ENCODE results near the gene UBN2.

UBN2 gene

DNA sequence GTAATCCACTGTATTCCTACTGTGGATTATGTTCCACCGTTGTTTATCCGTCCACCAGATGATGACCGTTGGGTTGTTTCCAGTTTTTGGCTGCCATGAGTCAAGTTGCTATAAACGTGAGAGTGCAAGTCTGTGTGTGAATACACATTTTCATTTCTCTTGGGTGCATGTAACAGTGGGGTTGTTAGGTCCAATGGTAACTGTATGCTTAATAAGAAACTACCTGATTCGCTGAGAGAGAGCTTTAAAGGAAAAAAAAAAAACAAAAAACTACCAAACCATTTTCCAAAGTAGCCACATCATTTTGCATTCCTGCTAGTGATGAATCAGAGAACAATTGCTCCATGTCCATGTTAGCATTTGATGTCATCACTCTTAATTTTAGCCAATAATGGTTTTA lies 15.9 kb downstream of the UBN2 start:
- Mint-ChIP-seq H3K4me1 (peaks cover 3% of the 10 kb centered on the region), H3K9me3 (no peaks in the 10 kb centered on the region), H3K4me3 (no peak overlapping the region), H3K27ac (no peak overlapping the region), H3K27me3 (no peaks in the 10 kb centered on the region), H3K36me3 (peaks cover 33% of the 10 kb centered on the region)
- DNase-seq (ENCODE audit: low spot score in 2 of 2) (no peak), ATAC-seq (ENCODE audit: low read depth) (no peak)

DNA sequence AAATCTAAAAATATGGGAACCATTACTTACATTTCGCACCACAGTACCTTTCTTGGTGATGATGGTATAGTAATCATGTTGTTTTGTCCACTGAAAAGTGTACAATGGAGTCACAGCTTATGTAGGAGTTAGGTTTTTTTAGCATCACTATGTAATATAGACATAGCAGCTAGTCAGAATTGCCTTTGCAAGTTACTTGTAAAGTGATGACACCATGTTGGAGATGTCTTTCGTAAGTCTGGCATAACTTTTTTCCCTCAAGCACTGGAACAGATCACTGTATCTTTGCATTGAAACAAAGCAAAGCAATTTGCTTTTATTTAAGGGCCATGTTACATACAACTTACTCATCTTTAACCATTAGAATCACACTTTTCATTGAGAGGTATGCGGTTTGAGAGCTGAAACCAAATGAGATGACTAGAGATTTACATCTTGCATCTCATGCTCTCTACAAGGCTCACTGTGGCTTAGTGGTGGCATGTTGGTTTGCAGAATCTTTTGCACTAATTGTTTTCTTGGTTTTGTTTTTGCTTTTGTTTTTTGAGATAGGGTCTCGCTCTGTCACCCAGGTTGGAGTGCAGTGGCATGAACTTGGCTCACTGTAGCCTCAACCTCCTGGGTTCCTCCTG lies 18.3 kb downstream of the UBN2 start:
- Mint-ChIP-seq H3K9me3 (no peaks in the 10 kb centered on the region), H3K36me3 (peaks cover 27% of the 10 kb centered on the region), H3K27ac (no peak overlapping the region), H3K4me1 (peaks cover 3% of the 10 kb centered on the region), H3K4me3 (no peak overlapping the region), H3K27me3 (no peaks in the 10 kb centered on the region)
- ATAC-seq (ENCODE audit: low read depth) = no peak
- no peak for DNase-seq (ENCODE audit: low spot score in 2 of 2)

DNA sequence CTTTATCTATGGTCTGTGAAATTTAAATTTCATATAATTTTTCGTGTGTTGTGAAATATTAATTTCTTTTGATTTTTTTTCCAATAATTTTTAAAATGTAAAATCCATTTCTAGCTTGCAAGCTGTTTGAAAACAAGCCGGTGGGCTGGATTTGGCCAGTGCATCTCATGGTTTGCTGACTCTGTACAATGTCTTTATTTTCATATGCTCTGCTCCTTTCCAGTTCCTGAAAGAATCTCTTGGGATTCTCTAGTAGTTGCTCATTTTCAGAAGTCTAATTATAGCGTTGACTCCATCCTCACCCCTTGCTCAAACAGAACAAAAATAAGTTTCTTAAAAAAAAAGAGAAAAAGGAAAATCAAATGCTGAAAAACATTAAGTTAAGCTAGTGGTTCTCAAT lies 21.4 kb downstream of the UBN2 start:
- ATAC-seq (ENCODE audit: low read depth) (no peak), DNase-seq (ENCODE audit: low spot score in 2 of 2) (no peak)
- Mint-ChIP-seq H3K27me3 (no peaks in the 10 kb centered on the region), H3K27ac (no peak overlapping the region), H3K4me1 (no peaks in the 10 kb centered on the region), H3K4me3 (no peak overlapping the region), H3K9me3 (no peaks in the 10 kb centered on the region), H3K36me3 (peaks cover 21% of the 10 kb centered on the region)

DNA sequence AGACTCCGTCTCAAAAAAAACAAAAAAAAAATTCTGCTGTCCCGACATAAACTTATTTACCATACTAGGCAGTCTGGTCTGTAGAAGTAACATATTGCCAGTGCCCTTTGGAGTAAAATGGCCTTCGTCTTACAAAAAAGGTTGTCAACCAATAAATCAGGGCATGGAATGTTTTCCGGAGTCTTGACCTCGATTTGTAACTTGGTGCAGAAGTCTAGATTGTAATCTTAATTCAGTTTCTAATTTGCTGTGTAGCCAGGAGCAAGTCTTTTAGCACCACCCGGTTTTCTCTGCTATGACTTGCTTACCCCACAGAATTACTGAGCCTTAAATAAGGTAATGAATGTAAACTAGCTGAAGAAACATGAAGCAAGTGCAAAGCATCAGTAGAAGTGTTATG lies 23.2 kb downstream of the UBN2 start:
- H3K4me3 Mint-ChIP-seq = no peak overlapping the region
- H3K27ac Mint-ChIP-seq = no peak overlapping the region
- no peaks in the 10 kb centered on the region for H3K27me3 Mint-ChIP-seq
- no peaks in the 10 kb centered on the region for H3K9me3 Mint-ChIP-seq
- H3K4me1 Mint-ChIP-seq = no peaks in the 10 kb centered on the region
- ATAC-seq (ENCODE audit: low read depth) (no peak), DNase-seq (ENCODE audit: low spot score in 2 of 2) (no peak)
- peaks cover 22% of the 10 kb centered on the region for H3K36me3 Mint-ChIP-seq

GRCh38 chr7:139254728-139255127 lies 23.7 kb downstream of the UBN2 start:
- ATAC-seq (ENCODE audit: low read depth) (no peak), DNase-seq (ENCODE audit: low spot score in 2 of 2) (no peak)
- Mint-ChIP-seq H3K27ac (no peak overlapping the region), H3K36me3 (peaks cover 22% of the 10 kb centered on the region), H3K4me3 (no peak overlapping the region), H3K9me3 (no peaks in the 10 kb centered on the region), H3K4me1 (no peaks in the 10 kb centered on the region), H3K27me3 (no peaks in the 10 kb centered on the region)

DNA sequence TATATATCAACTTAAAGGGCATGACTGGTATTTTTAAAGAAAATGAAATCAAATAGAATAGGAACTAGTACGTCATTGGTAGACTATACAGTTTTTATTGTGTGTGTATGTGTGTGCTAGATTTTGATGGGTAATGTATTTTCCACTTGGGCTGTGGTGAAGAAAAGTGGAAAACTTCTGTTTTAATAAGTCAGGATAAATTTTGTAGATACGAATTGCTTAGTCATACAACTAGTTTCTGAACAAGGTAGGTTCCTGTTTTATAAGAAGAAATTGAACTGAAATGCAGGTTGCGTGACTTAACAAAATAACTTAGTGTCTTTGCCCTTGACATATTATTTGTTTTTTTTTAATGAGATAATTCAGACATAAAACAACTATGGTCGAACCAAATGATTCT lies 24.3 kb downstream of the UBN2 start:
- Mint-ChIP-seq H3K9me3 (no peaks in the 10 kb centered on the region), H3K4me3 (no peak overlapping the region), H3K4me1 (no peaks in the 10 kb centered on the region), H3K27me3 (no peaks in the 10 kb centered on the region), H3K27ac (no peak overlapping the region), H3K36me3 (peaks cover 22% of the 10 kb centered on the region)
- DNase-seq (ENCODE audit: low spot score in 2 of 2) (no peak), ATAC-seq (ENCODE audit: low read depth) (no peak)

DNA sequence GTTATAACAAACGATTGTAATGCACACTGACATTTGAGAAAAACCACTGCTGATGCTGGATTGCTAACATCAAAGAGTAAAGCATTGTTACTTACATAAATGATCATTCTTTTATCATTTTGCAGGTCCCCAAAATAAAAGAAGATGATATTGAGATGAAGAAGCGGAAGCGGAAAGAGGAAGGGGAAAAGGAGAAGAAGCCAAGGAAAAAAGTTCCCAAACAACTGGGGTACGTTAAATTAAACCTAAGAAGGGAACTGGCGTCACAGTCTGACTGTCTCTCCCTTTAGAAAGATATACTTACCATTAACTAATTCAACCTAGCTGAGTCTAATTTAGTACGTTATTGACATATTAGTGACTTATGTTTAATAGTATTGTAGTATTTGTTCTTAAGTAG lies 28.1 kb downstream of the UBN2 start:
- Mint-ChIP-seq H3K27me3 (no peaks in the 10 kb centered on the region), H3K4me3 (no peak overlapping the region), H3K36me3 (peaks cover 25% of the 10 kb centered on the region), H3K27ac (no peak overlapping the region), H3K9me3 (no peaks in the 10 kb centered on the region), H3K4me1 (no peaks in the 10 kb centered on the region)
- ATAC-seq (ENCODE audit: low read depth) (no peak), DNase-seq (ENCODE audit: low spot score in 2 of 2) (no peak)

GRCh38 chr7:139264220-139264619 lies 33.2 kb downstream of the UBN2 start:
- Mint-ChIP-seq H3K4me1 (no peaks in the 10 kb centered on the region), H3K4me3 (no peak overlapping the region), H3K27ac (no peak overlapping the region), H3K27me3 (no peaks in the 10 kb centered on the region), H3K36me3 (peaks cover 38% of the 10 kb centered on the region), H3K9me3 (no peaks in the 10 kb centered on the region)
- ATAC-seq (ENCODE audit: low read depth) (no peak), DNase-seq (ENCODE audit: low spot score in 2 of 2) (no peak)

GRCh38 chr7:139265673-139266072 lies 34.6 kb downstream of the UBN2 start:
- Mint-ChIP-seq H3K36me3 (peaks cover 39% of the 10 kb centered on the region), H3K9me3 (no peaks in the 10 kb centered on the region), H3K4me1 (no peaks in the 10 kb centered on the region), H3K27ac (no peak overlapping the region), H3K4me3 (no peak overlapping the region), H3K27me3 (no peaks in the 10 kb centered on the region)
- DNase-seq (ENCODE audit: low spot score in 2 of 2) = no peak
- no peak for ATAC-seq (ENCODE audit: low read depth)

GRCh38 chr7:139271718-139272628 lies 40.9 kb downstream of the UBN2 start:
- Mint-ChIP-seq H3K27ac (no peak overlapping the region), H3K4me3 (no peak overlapping the region), H3K9me3 (no peaks in the 10 kb centered on the region), H3K4me1 (no peaks in the 10 kb centered on the region), H3K36me3 (peaks cover 35% of the 10 kb centered on the region), H3K27me3 (no peaks in the 10 kb centered on the region)
- DNase-seq (ENCODE audit: low spot score in 2 of 2) = no peak
- no peak for ATAC-seq (ENCODE audit: low read depth)

- DNase-seq (ENCODE audit: low spot score in 2 of 2) = no peak
- no peaks in the 10 kb centered on the region for H3K27me3 Mint-ChIP-seq
- no peak overlapping the region for H3K4me3 Mint-ChIP-seq
- peaks cover 35% of the 10 kb centered on the region for H3K36me3 Mint-ChIP-seq
- ATAC-seq (ENCODE audit: low read depth) = no peak
- no peaks in the 10 kb centered on the region for H3K9me3 Mint-ChIP-seq
- peaks cover 3% of the 10 kb centered on the region for H3K4me1 Mint-ChIP-seq
- H3K27ac Mint-ChIP-seq = no peak overlapping the region
Measured at GRCh38 chr7:139284252-139284896, 53.3 kb downstream of the UBN2 start.

GRCh38 chr7:139286144-139286543 lies 55.1 kb downstream of the UBN2 start:
- Mint-ChIP-seq H3K27ac (no peak overlapping the region), H3K9me3 (no peaks in the 10 kb centered on the region), H3K4me1 (peaks cover 3% of the 10 kb centered on the region), H3K36me3 (peaks cover 38% of the 10 kb centered on the region), H3K27me3 (no peaks in the 10 kb centered on the region), H3K4me3 (no peak overlapping the region)
- DNase-seq (ENCODE audit: low spot score in 2 of 2) = no peak
- no peak for ATAC-seq (ENCODE audit: low read depth)

DNA sequence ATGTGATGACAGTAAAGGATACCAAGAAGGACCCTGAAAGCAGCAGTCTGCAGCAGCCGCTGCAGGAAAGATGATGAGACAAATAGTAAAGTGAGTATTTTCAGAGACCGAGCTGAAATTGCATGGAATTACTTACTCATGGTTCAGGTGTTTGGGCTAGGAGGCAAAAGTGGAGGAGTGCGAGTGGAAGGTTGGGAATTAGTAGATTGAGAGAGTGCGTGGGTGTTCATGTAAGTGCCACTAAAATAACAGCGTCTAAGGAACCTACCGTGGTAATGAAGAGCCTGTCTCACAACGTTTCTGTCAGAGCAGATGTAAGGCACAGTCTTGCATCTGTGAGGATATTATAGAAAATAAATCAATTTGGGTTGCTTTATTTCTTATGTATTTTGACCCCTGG lies 61.8 kb downstream of the UBN2 start:
- peaks cover 29% of the 10 kb centered on the region for H3K36me3 Mint-ChIP-seq
- ATAC-seq (ENCODE audit: low read depth) (no peak), DNase-seq (ENCODE audit: low spot score in 2 of 2) (no peak)
- no peak overlapping the region for H3K27ac Mint-ChIP-seq
- no peak overlapping the region for H3K4me3 Mint-ChIP-seq
- no peaks in the 10 kb centered on the region for H3K27me3 Mint-ChIP-seq
- no peaks in the 10 kb centered on the region for H3K4me1 Mint-ChIP-seq
- H3K9me3 Mint-ChIP-seq = no peaks in the 10 kb centered on the region

DNA sequence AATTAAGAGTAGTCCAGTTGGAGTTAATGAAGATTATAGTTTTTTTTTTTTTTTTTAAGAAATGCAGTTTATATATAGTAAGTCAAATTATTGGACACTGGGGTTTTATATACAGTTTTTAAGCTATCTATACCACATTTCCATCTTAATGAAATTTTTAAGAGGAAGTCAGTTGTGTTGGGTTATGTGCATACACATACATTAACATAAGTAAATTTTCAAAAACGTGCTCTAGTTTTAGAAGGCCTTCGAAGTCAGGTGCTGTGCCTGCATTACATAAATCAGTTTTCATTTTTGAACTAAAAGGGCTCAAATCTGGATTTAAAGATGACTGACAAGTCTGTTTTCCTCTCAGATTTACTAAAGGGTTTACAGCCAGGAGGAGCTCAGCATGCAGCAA lies 62.5 kb downstream of the UBN2 start:
- no peaks in the 10 kb centered on the region for H3K27me3 Mint-ChIP-seq
- no peaks in the 10 kb centered on the region for H3K9me3 Mint-ChIP-seq
- no peak overlapping the region for H3K27ac Mint-ChIP-seq
- no peak for DNase-seq (ENCODE audit: low spot score in 2 of 2)
- peaks cover 25% of the 10 kb centered on the region for H3K36me3 Mint-ChIP-seq
- no peak for ATAC-seq (ENCODE audit: low read depth)
- H3K4me3 Mint-ChIP-seq = no peak overlapping the region
- no peaks in the 10 kb centered on the region for H3K4me1 Mint-ChIP-seq
